HEK293 (cell line): ENCODE data around the gene MYOG.

Experiments used
- CTCF ChIA-PET: fragments of 350-600 bp; formaldehyde crosslinking; extraction: SDS; loops from one replicate; lab custom pipeline; 2021; ENCODE audit warnings: antibody characterized with exemption; lab: Yijun Ruan, JAX
- POLR2A ChIA-PET: fragments of 300-600 bp; formaldehyde crosslinking; extraction: SDS; loops from one replicate; lab custom pipeline; 2020; ENCODE audit warnings: antibody characterized with exemption, inconsistent platforms; lab: Yijun Ruan, JAX
- H3K27ac ChIP-seq: fragments of 200-500 bp; sonication (Bioruptor generic); 2 replicates; pipeline ENCODE4 v1.5.1; 2014; ENCODE audit warnings: low read depth, low read length, control low read depth, inconsistent platforms; ENCODE audit errors: extremely low read depth
- H3K36me3 ChIP-seq, 2 experiments: fragments of 200-500 bp in 1 of 2; sonication (Bioruptor generic) in 1 of 2; 1 replicate in 1 of 2; 2 replicates in 1 of 2; pipeline ENCODE4 v1.5.1; 2014 to 2017; ENCODE audit warnings: inconsistent platforms in 2 of 2, low read length in 2 of 2; ENCODE audit not compliant: control insufficient read depth in 2 of 2, insufficient read depth in 1 of 2
- H3K4me1 ChIP-seq: fragments of 200-500 bp; sonication (Bioruptor generic); 2 replicates; pipeline ENCODE4 v1.5.1; 2014; ENCODE audit warnings: mild to moderate bottlenecking, low read length, inconsistent platforms; ENCODE audit not compliant: control insufficient read depth, insufficient read depth
- H3K4me3 ChIP-seq: 2 replicates; pipeline ENCODE4 v1.5.1; 2011; ENCODE audit warnings: low read depth, mild to moderate bottlenecking, control low read depth, low read length, moderate library complexity
- H3K9me3 ChIP-seq: fragments of 200-500 bp; sonication (Bioruptor generic); 2 replicates; pipeline ENCODE4 v1.5.1; 2014; ENCODE audit warnings: low read depth, low read length, inconsistent platforms; ENCODE audit not compliant: control insufficient read depth, insufficient read depth
- BCL11A ChIP-seq: fragments of 450-650 bp; formaldehyde crosslinking; IDR thresholded peaks from 2 replicates; pipeline ENCODE4 v1.5.1; 2016; ENCODE audit warnings: low read depth, missing biosample characterization, missing genetic modification characterization
- CTCF ChIP-seq: fragments of 450-650 bp; formaldehyde crosslinking; IDR thresholded peaks from 2 replicates; pipeline ENCODE4 v1.5.1; 2016; ENCODE audit warnings: missing biosample characterization, missing genetic modification characterization
- EGR2 ChIP-seq: fragments of 450-650 bp; formaldehyde crosslinking; IDR thresholded peaks from 2 replicates; pipeline ENCODE4 v1.5.1; 2016; ENCODE audit warnings: low read depth, missing biosample characterization, missing genetic modification characterization
- REPIN1 ChIP-seq: fragments of 450-650 bp; formaldehyde crosslinking; IDR thresholded peaks from 2 replicates; pipeline ENCODE4 v1.5.1; 2017; ENCODE audit warnings: missing biosample characterization, missing genetic modification characterization, low read depth
- TCF7L2 ChIP-seq: IDR thresholded peaks from 2 replicates; pipeline ENCODE4 v1.6.1; 2011; ENCODE audit warnings: low read depth, mild to moderate bottlenecking, inconsistent platforms, low read length, moderate library complexity, borderline replicate concordance
- ZBTB20 ChIP-seq: fragments of 450-650 bp; formaldehyde crosslinking; IDR thresholded peaks from 2 replicates; pipeline ENCODE4 v1.5.1; 2016; ENCODE audit warnings: missing biosample characterization, missing genetic modification characterization
- ZBTB6 ChIP-seq: fragments of 450-650 bp; formaldehyde crosslinking; IDR thresholded peaks from 2 replicates; pipeline ENCODE4 v1.5.1; 2017; ENCODE audit warnings: missing biosample characterization, missing genetic modification characterization
- ZFHX2 ChIP-seq: fragments of 450-650 bp; formaldehyde crosslinking; conservative IDR thresholded peaks from 2 replicates; pipeline ENCODE4 v1.5.1; 2016; ENCODE audit warnings: missing biosample characterization, missing genetic modification characterization
- ZNF2 ChIP-seq: fragments of 450-650 bp; formaldehyde crosslinking; IDR thresholded peaks from 2 replicates; pipeline ENCODE4 v1.5.1; 2016; ENCODE audit warnings: missing biosample characterization, missing genetic modification characterization
- ZNF548 ChIP-seq: fragments of 450-650 bp; formaldehyde crosslinking; IDR thresholded peaks from 2 replicates; pipeline ENCODE4 v1.5.1; 2016; ENCODE audit warnings: missing biosample characterization, missing genetic modification characterization
- ZNF600 ChIP-seq: fragments of 450-650 bp; formaldehyde crosslinking; IDR thresholded peaks from 2 replicates; pipeline ENCODE4 v1.5.1; 2016; ENCODE audit warnings: missing biosample characterization, missing genetic modification characterization
- ZNF654 ChIP-seq: fragments of 450-650 bp; formaldehyde crosslinking; IDR thresholded peaks from 2 replicates; pipeline ENCODE4 v1.5.1; 2016; ENCODE audit warnings: low read depth, missing biosample characterization, missing genetic modification characterization
- ZNF660 ChIP-seq: fragments of 450-650 bp; IDR thresholded peaks from 2 replicates; pipeline ENCODE4 v1.5.1; 2018; ENCODE audit warnings: missing biosample characterization, mild to moderate bottlenecking, missing genetic modification characterization

MYOG gene

GRCh38 chr1:203039609-203040512, 46.0 kb downstream of the MYOG start:
- no peak overlapping the region for H3K4me3 ChIP-seq
- POLR2A ChIA-PET, result interaction anchor here (0.9 to 2.7 kb wide), 5 partner anchors 12 to 231 kb away, joined by 3 to 16 read pairs (median 4); no protein-coding TSS in a partner anchor
- H3K27ac ChIP-seq, result no peak overlapping the region
- H3K36me3 ChIP-seq, result no peaks in the 10 kb centered on the region
- no peaks in the 10 kb centered on the region; the same call in 1 of the 2 replicates for H3K4me1 ChIP-seq
- no peaks in the 10 kb centered on the region for H3K9me3 ChIP-seq
- CTCF ChIA-PET, result interaction anchor here (0.5 to 23.3 kb wide), 80 partner anchors 11 to 674 kb away, joined by 3 to 526 read pairs (median 5); partner anchors contain the start of genes ADORA1, MYBPH, PPFIA4 and TMEM183A
- TF ChIP-seq EGR2, result peak; percentile 73; the same call in 1 of the 2 replicates
- TF ChIP-seq ZBTB20, result peak; percentile 69
- TF ChIP-seq BCL11A (tag by site-specific recombination), result no peak
- TF ChIP-seq ZNF654 (tag by site-specific recombination), result peak; percentile 31; the same call in 1 of the 2 replicates
- peak; percentile 78 for TF ChIP-seq ZFHX2 (tag by site-specific recombination)
- TF ChIP-seq CTCF (tag by site-specific recombination), result peak; percentile 24
- TF ChIP-seq ZNF2, result 0 out of 2 replicates have a peak, but pooled peaks have one; percentile 50
- no peak for TF ChIP-seq ZNF548 (tag by site-specific recombination)

DNA sequence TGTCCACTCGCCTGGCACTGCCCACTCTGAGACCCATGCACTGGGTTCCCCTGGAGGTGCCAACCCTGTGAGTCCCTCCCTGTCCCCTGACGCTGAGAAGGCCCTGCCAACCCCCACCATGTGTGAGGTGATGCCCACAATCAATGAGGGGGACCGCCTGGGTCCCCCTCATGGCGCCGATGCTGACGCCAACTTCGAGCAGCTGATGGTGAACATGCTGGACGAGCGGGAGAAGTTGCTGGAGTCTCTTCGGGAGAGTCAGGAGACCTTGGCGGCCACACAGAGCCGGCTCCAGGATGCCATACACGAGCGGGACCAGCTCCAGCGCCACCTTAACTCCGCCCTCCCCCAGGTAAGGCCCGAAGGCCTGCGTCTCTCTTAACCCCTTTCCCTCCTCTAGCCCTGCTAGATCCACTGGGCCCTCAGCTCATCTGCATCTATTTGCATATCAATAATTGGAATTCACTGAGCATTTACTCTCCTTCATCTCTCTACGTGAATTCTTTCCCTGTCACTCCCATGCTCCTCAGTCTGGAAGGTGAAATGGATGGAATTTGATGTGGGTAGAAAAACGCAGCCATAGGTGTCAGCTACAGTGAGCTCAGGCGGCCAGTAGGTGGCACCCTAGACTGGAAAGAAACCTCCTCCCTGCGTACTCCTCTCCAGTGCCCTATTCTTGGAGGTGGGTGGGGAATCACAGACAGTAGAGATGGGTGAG, 46.8 kb downstream of the MYOG start:
- no peaks in the 10 kb centered on the region; the same call in 1 of the 2 replicates for H3K4me1 ChIP-seq
- POLR2A ChIA-PET, result interaction anchor here (0.6 to 2.7 kb wide), 2 partner anchors 12 to 229 kb away, joined by 5 to 16 read pairs; partner anchors contain the start of gene PPFIA4

More for the DNA sequence above, 46.8 kb downstream of the MYOG start:
- peak; percentile 55; the same call in 1 of the 2 replicates for TF ChIP-seq ZNF660 (tag by site-specific recombination)
- TF ChIP-seq TCF7L2, result no peak
- TF ChIP-seq CTCF (tag by site-specific recombination), result peak; percentile 82
- TF ChIP-seq EGR2, result 0 out of 2 replicates have a peak, but pooled peaks have one; percentile 25
- no peak for TF ChIP-seq REPIN1 (tag by site-specific recombination)
- peak; percentile 96 for TF ChIP-seq ZNF654 (tag by site-specific recombination)
- peak; percentile 51; the same call in 1 of the 2 replicates for TF ChIP-seq ZNF600 (tag by site-specific recombination)
- peak; percentile 57; the same call in 1 of the 2 replicates for TF ChIP-seq ZBTB6 (tag by site-specific recombination)
- CTCF ChIA-PET, result interaction anchor here (0.6 to 23.3 kb wide), 56 partner anchors 10 to 408 kb away, joined by 3 to 526 read pairs (median 6); partner anchors contain the start of genes ADORA1, PPFIA4 and TMEM183A
- Histone ChIP-seq H3K36me3 (no peaks in the 10 kb centered on the region), H3K27ac (no peak overlapping the region), H3K9me3 (no peaks in the 10 kb centered on the region), H3K4me3 (no peak overlapping the region)
